Spinal cord (tissue), 10 donors: ENCODE measurements around the gene HID1. TPM values are rescaled to one million over a fixed set of nuclear protein-coding genes. Genes with fewer than 3 reads are reported as not detected.

ENCODE experiments used
- DNase-seq, 6 donors: peaks; one replicate each; pipeline versions ENCODE4 v3.0.0 to v3.0.0-alpha.2; 2013 to 2015; ENCODE audit warnings: low spot score in 6 of 6, low read depth in 4 of 6
- H3K27ac ChIP-seq: one replicate; pipeline ENCODE4 v1.5.1; 2013; ENCODE audit warnings: low read depth, low read length, control low read depth
- H3K27me3 ChIP-seq: one replicate; pipeline ENCODE4 v1.6.1; 2013; ENCODE audit warnings: low read length; ENCODE audit not compliant: control insufficient read depth, insufficient read depth
- H3K36me3 ChIP-seq: one replicate; pipeline ENCODE4 v1.6.1; 2013; ENCODE audit warnings: low read length; ENCODE audit not compliant: control insufficient read depth, insufficient read depth
- H3K4me1 ChIP-seq: one replicate; pipeline ENCODE4 v1.6.1; 2013; ENCODE audit warnings: low read length; ENCODE audit not compliant: control insufficient read depth, insufficient read depth
- H3K4me3 ChIP-seq: one replicate; pipeline ENCODE4 v1.5.1; 2013; ENCODE audit warnings: low read depth, low read length, control low read depth
- H3K9me3 ChIP-seq: one replicate; pipeline ENCODE4 v1.6.1; 2013; ENCODE audit warnings: low read length; ENCODE audit not compliant: control insufficient read depth, insufficient read depth
- WGBS: methylation state at CpG from one replicate; pipeline ENCODE4 v1.1.5; 2013; ENCODE audit warnings: missing lambda C conversion rate; ENCODE audit not compliant: insufficient coverage; 5-methylcytosine and 5-hydroxymethylcytosine counted together
- polyA plus RNA-seq, 2 donors: library from polyadenylated mRNA; unstranded; fragments of 120-200 nt; gene quantifications; one replicate each; pipeline ENCODE4 v1.2.1, GENCODE V29; 2013; ENCODE audit not compliant: insufficient read length in 2 of 2
- total RNA-seq, 2 donors: library from RNA; depleted of rRNA in 1 of 2; stranded (reverse); fragments of 120-200 nt in 1 of 2; fragments of >200 nt in 1 of 2; gene quantifications; one replicate each; pipeline versions ENCODE4 v1.2.3 to v1.2.4, GENCODE V29; 2013 to 2014
- donor health status: healthy.

HID1 gene
- total and polyA plus RNA-seq, 4 donors = 12.3 to 61.6 (median 33.8) TPM

DNA sequence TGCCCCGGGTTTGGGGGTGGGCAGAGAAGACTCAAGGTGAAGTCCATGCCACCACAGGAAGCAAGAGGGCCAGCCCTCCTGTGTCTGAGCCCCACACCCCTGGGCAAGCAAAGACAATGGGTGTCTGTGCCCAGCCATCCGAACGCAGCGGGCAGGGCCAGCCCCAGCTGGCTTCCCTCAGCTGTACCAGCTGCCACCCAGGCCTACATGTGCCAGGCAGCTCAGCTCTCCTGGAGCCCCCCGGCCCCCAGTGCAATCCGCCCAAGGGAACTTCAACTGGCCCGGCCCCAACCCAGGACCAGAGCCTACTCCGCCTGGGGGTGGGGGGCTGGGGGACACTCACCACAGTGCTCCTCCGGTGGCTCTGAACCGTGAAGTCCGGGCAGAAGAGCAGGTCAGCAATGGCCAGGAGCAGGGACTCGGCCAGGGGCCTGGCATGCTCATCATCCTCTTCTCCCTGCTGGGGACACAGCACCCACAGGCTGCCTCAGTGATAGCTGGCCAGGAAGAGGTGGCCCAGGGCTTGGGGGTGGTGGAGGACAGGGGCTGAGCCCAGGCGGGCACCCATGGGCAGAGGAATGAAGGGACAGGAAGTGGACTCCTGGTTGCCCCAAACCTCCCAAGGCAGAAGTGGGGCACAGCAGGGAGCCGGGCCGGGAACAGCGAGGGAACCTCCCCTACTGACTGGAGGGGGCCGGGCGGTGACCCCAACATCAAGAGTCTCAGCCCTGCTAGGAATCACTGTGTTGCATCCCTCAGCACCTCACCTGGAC, 9.8 kb downstream of the HID1 start:
- no peaks in the 10 kb centered on the region for H3K9me3 ChIP-seq
- H3K36me3 ChIP-seq = peaks cover 57% of the 10 kb centered on the region
- H3K4me3 ChIP-seq = no peak overlapping the region
- 67% methylated on average over 14 of the region's 18 CpGs for WGBS
- no peaks in the 10 kb centered on the region for H3K27me3 ChIP-seq
- peaks cover 29% of the 10 kb centered on the region for H3K4me1 ChIP-seq
- peak overlapping the region; percentile 31 for H3K27ac ChIP-seq
- DNase-seq = peak in 2 of 6 donors; percentile 12 to 43

DNA sequence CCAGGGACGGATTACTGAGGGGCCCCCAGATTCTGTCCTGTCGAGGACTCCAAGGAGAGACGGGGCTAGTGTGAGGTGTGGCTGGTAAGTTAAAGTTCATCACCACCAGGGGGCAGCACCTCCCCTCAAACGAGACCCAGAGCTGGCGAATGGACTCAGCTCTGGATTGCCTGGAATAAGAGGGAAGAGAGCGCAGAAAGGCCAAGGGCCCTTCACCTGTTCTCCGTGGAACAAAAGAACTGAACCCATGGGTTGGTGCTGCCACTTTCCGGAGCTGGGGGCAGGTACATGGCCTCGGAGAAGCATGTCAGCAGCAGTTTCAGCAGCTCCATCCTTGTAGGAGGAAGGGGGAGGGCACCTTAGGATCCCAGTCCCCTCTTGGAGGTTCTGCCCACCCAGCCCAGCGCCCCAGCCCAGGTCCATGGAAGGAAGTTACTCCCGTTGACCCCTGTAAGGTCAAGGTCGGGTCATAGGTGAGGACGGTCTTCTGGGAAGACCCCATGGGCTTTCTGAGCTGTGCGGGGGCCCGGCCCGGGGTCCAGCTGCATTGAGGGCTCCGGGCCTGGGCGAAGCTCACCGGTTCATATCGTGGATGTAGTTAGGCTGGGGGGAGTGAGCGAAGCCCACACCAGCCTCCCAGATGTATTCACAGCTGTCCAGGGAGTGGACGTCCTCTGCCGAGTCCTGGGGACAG, 10.8 kb downstream of the HID1 start:
- Histone ChIP-seq H3K4me1 (peaks cover 29% of the 10 kb centered on the region), H3K9me3 (no peaks in the 10 kb centered on the region), H3K4me3 (no peak overlapping the region), H3K27ac (no peak overlapping the region), H3K27me3 (no peaks in the 10 kb centered on the region), H3K36me3 (peaks cover 58% of the 10 kb centered on the region)
- peak; percentile 44 to 96 (median 78) for DNase-seq
- WGBS = 46% methylated on average over 23 of the region's 23 CpGs

DNA sequence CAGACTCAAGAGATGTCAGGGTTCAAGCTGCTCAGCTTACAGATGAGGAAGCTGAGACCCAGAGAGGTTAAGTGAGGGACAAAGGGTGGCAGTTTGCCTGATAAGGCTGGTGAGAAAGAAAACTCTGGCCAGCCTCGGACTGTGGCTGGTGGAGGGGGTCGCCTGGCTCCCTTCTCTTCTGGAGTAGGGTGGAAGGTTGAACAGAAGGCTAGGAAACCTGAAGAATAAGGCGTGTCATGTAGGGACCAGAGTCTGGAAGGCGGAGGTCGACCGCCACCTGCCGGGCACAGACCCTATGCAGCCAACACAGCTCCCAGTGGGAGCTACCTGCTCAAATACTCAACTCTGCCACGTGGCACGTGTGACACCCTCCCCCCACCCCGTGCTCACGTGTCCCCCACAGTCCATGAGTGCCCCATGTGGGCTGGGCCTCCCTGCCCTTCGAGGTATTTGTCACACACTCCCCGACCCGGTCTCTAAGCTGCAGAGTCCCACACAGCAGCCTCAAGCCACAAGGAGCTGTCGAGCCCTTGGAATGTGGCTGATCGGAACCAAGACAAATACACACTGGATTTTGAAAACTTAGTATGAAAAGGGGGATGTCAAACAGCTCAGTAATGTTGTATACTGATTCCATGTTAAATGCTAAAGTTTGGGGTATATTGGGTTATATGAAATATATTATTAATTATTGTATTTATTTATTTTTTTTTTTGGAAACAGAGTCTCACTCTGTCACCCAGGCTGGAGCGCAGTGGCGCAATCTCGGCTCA, 11.8 kb downstream of the HID1 start:
- Histone ChIP-seq H3K4me3 (no peak overlapping the region), H3K27ac (no peak overlapping the region), H3K4me1 (peaks cover 29% of the 10 kb centered on the region), H3K27me3 (no peaks in the 10 kb centered on the region), H3K36me3 (peaks cover 68% of the 10 kb centered on the region), H3K9me3 (no peaks in the 10 kb centered on the region)
- 22% methylated on average over 10 of the region's 19 CpGs for WGBS
- peak in 1 of 6 donors; percentile 56 for DNase-seq

DNA sequence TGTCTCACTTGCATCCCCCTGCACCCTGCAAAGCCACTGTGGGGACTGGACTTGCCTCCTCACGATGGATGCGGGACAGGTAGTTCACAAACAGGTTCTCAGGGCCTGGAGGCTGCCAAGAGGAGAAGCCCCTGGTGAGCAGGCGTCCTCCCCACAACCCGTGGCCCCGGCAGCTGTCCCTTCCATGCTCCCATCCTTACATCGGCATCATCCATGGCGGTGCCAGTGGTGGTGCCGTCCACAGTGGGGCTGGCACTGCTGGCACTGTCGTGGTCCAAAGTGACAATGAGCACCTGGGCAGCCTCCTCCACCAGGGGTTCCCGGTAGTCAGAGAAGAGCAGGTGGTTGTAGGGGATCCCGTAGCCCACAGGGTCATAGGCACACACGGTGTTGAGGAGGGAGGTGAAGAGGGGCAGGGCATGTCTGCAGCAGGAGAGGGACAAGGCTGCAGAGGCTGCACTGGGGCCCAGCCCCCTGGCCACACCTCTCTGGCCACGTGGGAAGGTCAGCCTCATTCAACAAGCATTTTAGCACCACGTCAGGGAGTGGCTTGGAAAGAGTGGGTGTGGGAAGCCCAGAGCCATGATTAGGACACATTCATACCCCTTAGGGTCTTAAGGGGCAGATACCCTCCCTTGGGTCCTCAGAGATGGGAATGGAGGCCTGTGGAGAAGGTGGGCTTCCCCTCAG, 12.6 kb downstream of the HID1 start:
- H3K4me3 ChIP-seq = no peak overlapping the region
- H3K9me3 ChIP-seq = no peaks in the 10 kb centered on the region
- H3K36me3 ChIP-seq = peaks cover 73% of the 10 kb centered on the region
- H3K4me1 ChIP-seq = peaks cover 29% of the 10 kb centered on the region
- H3K27ac ChIP-seq = no peak overlapping the region
- no peaks in the 10 kb centered on the region for H3K27me3 ChIP-seq
- DNase-seq = no peak
- 84% methylated on average over 9 of the region's 14 CpGs for WGBS

DNA sequence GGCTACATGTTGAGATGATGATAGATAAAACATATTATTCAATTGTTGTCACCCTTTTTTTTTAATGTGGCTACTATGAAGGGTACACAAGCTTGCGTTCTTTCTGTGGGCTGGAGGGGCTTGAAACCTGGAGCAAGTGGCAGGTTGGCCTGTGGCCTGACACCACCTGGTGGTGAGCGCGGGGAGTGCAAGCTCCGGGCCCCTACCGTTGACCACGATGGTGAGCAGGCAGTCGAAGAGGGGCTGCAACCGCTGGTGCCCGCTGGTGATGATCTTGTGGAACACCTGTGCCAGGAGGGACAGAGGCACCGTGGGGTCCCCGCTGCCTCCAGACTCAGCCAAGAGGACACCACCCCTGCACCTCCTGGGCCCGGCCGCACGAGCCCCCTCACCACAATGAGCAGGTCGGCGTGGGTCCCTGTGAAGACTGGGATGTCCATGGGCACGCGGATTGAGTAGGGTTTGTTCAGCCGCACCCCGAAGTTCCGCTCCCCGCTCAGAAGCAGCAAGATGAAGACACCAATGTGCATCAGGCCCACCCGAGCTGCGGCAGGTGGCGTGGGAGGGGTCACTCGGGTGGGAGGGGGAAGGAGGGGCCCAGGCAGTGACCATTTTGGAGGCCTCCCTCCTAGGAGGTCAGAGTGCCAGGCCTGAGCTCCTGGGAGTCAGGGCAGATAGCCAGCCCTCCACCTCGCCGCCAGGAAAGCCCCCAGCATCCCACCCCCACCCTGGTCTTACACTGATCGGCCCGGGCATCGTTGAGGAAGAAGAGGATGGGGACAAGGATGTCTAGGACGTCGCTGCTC, 14.4 kb downstream of the HID1 start:
- H3K9me3 ChIP-seq = no peaks in the 10 kb centered on the region
- peak in 4 of 6 donors; percentile 13 to 86 (median 60) for DNase-seq
- H3K4me1 ChIP-seq = peaks cover 20% of the 10 kb centered on the region
- WGBS = 37% methylated on average over 23 of the region's 33 CpGs
- H3K36me3 ChIP-seq = peaks cover 77% of the 10 kb centered on the region
- H3K27ac ChIP-seq = no peak overlapping the region
- H3K27me3 ChIP-seq = no peaks in the 10 kb centered on the region
- H3K4me3 ChIP-seq = no peak overlapping the region

DNA sequence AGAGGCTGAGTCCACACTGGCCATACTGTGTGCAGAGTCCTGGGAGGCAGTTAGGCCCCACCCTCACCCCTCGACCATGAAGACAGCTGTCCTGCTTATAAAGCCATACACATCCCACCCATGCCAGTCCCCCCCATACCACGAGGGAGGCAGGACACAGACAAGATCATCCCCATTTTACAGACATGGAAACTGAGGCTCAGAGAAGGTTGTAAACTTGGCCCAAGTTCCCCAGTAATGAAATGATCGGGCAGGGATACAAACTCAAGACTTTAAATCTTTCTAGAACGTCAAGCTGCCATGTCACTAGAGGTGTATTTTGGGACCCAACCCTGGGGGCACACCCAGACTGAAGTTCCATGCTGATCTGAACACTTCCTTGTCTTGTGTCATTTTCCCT, 16.5 kb downstream of the HID1 start:
- H3K27me3 ChIP-seq = no peaks in the 10 kb centered on the region
- H3K4me1 ChIP-seq = peaks cover 4% of the 10 kb centered on the region
- 93% methylated on average over 2 of the region's 4 CpGs for WGBS
- no peaks in the 10 kb centered on the region for H3K9me3 ChIP-seq
- no peak overlapping the region for H3K4me3 ChIP-seq
- H3K27ac ChIP-seq = no peak overlapping the region
- peaks cover 84% of the 10 kb centered on the region for H3K36me3 ChIP-seq
- DNase-seq = no peak

DNA sequence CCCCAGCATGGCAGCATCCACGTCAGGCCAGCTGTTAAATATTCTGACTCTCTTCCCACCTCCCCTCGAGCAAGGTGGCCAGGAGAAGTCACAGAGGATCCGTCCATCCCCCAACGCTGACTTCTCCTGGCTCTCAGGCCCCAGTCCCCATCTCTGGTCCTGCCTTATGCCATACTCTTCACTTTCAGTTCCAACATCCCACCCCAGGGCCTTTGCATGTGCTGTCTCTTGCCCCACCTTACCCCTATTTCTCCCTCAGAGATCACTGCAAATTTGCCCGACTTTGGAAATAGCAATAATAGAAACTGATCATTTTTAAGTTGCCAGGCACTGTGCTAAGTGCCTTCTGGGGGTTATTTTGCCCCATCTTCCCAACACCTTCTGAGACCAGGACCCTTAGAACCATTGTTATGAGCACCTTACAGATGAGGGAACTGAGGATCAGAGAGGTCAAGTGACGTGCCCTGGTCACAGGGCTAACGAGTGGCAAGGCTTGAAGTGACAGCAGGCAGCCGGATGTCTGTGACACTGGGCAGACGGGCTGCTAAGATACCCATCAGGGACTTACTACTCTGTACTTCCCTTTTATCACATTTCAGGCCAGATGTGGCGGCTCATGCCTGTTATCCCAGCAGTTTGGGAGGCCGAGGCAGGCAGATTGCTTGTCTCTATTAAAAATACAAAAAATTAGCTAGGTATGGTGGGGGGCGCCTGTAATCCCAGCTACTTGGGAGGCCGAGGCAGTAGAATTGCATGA, 17.7 kb downstream of the HID1 start:
- DNase-seq = no peak
- Histone ChIP-seq H3K36me3 (peaks cover 85% of the 10 kb centered on the region), H3K9me3 (no peaks in the 10 kb centered on the region), H3K4me1 (peaks cover 4% of the 10 kb centered on the region), H3K4me3 (no peak overlapping the region), H3K27me3 (no peaks in the 10 kb centered on the region), H3K27ac (no peak overlapping the region)
- WGBS = 55% methylated on average over 8 of the region's 13 CpGs

DNA sequence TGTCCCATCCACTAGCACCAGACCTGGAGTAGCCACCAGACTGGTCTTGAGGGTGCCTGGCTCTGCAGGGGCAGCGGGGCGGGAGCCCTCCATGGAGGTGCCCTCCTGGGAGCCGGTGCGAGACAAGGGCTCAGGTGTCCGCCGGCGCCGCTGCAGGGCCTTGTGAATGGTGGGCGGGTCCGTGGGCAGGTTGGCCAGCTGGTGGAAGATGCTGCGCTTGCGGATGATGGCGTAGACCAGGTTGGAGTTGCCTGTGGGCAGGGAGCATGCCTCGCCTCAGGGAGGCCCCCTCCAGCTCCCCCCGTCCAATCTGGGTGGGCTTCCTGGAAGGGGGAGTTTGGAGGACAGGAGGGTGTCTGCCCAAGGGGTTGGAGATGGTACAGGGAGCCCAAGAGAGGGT, 18.4 kb downstream of the HID1 start:
- 86% methylated on average over 15 of the region's 15 CpGs for WGBS
- Histone ChIP-seq H3K4me3 (no peak overlapping the region), H3K27ac (no peak overlapping the region), H3K4me1 (peaks cover 4% of the 10 kb centered on the region), H3K36me3 (peaks cover 83% of the 10 kb centered on the region), H3K9me3 (no peaks in the 10 kb centered on the region), H3K27me3 (no peaks in the 10 kb centered on the region)
- no peak for DNase-seq
